Gastrocnemius medialis (tissue), 4 donors: ENCODE data around the gene NYAP2.

Experiments used
- CTCF ChIP-seq, 5 experiments: fragments of 450-650 bp in 3 of 5; fragments of 200-600 bp in 2 of 5; sonication (generic) in 2 of 5; IDR thresholded peaks in 4 of 5; conservative IDR thresholded peaks in 1 of 5; 1 replicate in 4 of 5; 2 replicates in 1 of 5; pipeline ENCODE4 v1.5.1; 2016 to 2019; ENCODE audit warnings: antibody characterized with exemption in 5 of 5, mild to moderate bottlenecking in 3 of 5, moderate library complexity in 3 of 5
- POLR2A ChIP-seq, 2 donors: fragments of 450-650 bp; IDR thresholded peaks; one replicate each; pipeline ENCODE4 v1.6.1; 2017; ENCODE audit warnings: antibody characterized with exemption in 2 of 2, mild to moderate bottlenecking in 2 of 2, moderate library complexity in 2 of 2

GRCh38 chr2:225614915-225615314 is 215.4 kb downstream of the NYAP2 start:
- TF ChIP-seq POLR2A (IDR thresholded peaks at IDR 0.05) (no peak), CTCF (IDR thresholded peaks at IDR 0.05 in 4 of 5, conservative IDR thresholded peaks at IDR 0.05 in 1 of 5) (no peak)
